Testis (tissue), 2 donors: ENCODE measurements around the gene ALDH1B1.

Source experiments
- POLR2A ChIP-seq: fragments of 450-650 bp; IDR thresholded peaks from one replicate; pipeline ENCODE4 v1.6.1; 2017; ENCODE audit warnings: antibody characterized with exemption, mild to moderate bottlenecking, moderate library complexity
- TF ChIP-seq, protein P1 (sequence below), 3 experiments: fragments of 450-650 bp in 2 of 3; fragments of 200-600 bp in 1 of 3; sonication (generic) in 1 of 3; IDR thresholded peaks; one replicate each; pipeline ENCODE4 v1.5.1; 2016 to 2019; ENCODE audit warnings: antibody characterized with exemption in 3 of 3, mild to moderate bottlenecking in 2 of 3, moderate library complexity in 1 of 3

DNA sequence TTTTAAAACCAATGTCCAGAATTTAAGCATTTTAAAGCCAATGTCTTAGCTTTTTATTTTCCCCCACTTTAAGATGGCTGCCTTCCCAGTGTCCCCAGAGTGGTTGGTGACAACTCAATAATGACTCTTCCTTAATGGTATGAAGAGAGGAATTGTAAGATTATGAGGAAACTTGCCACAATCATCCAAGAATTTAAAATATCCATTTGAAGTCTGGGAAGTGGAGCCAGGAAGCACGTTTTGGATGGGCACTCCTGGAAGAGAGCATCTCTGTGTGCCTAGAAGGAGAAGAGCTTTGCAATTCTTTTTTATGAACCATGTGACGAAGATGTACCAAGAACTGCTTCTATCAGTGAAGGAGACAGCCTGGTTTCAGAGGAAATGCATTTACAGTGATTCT, 43.0 kb downstream of the ALDH1B1 start:
- TF ChIP-seq, protein P1, sequence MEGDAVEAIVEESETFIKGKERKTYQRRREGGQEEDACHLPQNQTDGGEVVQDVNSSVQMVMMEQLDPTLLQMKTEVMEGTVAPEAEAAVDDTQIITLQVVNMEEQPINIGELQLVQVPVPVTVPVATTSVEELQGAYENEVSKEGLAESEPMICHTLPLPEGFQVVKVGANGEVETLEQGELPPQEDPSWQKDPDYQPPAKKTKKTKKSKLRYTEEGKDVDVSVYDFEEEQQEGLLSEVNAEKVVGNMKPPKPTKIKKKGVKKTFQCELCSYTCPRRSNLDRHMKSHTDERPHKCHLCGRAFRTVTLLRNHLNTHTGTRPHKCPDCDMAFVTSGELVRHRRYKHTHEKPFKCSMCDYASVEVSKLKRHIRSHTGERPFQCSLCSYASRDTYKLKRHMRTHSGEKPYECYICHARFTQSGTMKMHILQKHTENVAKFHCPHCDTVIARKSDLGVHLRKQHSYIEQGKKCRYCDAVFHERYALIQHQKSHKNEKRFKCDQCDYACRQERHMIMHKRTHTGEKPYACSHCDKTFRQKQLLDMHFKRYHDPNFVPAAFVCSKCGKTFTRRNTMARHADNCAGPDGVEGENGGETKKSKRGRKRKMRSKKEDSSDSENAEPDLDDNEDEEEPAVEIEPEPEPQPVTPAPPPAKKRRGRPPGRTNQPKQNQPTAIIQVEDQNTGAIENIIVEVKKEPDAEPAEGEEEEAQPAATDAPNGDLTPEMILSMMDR (IDR thresholded peaks at IDR 0.05), result no peak
- no peak for TF ChIP-seq POLR2A
